Upper lobe of left lung (tissue), 6 donors: ENCODE data around the gene SPEN. TPM values are rescaled to one million over a fixed set of nuclear protein-coding genes. Genes with fewer than 3 reads are reported as not detected.
A peak's percentile ranks its signal among the peaks of the same experiment; 100 is the strongest.
"Not testable (repeated sequence)": the region's sequence is repeated elsewhere in the genome, so short reads cannot be mapped to it uniquely, and the experiment has no call there.

Experiments used
- ATAC-seq, 2 donors: fragments of 200-7000 bp; cut with Tn5 transposase; one replicate each; pipeline ENCODE4 v1.9.1; 2022; ENCODE audit warnings: mild to moderate bottlenecking in 2 of 2, moderate library complexity in 2 of 2; ENCODE audit not compliant: low FRiP score in 2 of 2
- DNase-seq, 2 donors: peaks; one replicate each; pipeline ENCODE4 v3.0.0-alpha.2; 2019 to 2020
- H3K27ac ChIP-seq, 4 donors: fragments of 200-600 bp; sonication (generic); one replicate each; pipeline ENCODE4 v1.5.1; 2016 to 2019
- H3K27me3 ChIP-seq, 4 donors: fragments of 200-600 bp; sonication (generic); one replicate each; pipeline ENCODE4 v1.5.1; 2017 to 2019
- H3K36me3 ChIP-seq, 4 donors: fragments of 200-600 bp; sonication (generic); one replicate each; pipeline ENCODE4 v1.5.1; 2016 to 2019
- H3K4me1 ChIP-seq, 4 donors: fragments of 200-600 bp; sonication (generic); one replicate each; pipeline ENCODE4 v1.5.1; 2018 to 2019
- H3K4me3 ChIP-seq, 4 donors: fragments of 200-600 bp; sonication (generic); one replicate each; pipeline ENCODE4 v1.5.1; 2017 to 2019; ENCODE audit warnings: mild to moderate bottlenecking in 2 of 4, moderate library complexity in 1 of 4
- H3K9me3 ChIP-seq, 4 donors: fragments of 200-600 bp; sonication (generic); one replicate each; pipeline ENCODE4 v1.5.1; 2018 to 2019
- CTCF ChIP-seq, 6 experiments: fragments of 450-650 bp in 4 of 6; fragments of 200-600 bp in 2 of 6; sonication (generic) in 2 of 6; IDR thresholded peaks; one replicate each; pipeline ENCODE4 v1.5.1; 2016 to 2019; ENCODE audit warnings: antibody characterized with exemption in 6 of 6
- EP300 ChIP-seq, 4 donors: sonication (generic); formaldehyde crosslinking; IDR thresholded peaks; one replicate each; pipeline ENCODE4 v1.5.1; 2017; ENCODE audit warnings: antibody characterized with exemption in 4 of 4, control low read depth in 2 of 4
- POLR2A ChIP-seq, 4 donors: fragments of 450-650 bp; IDR thresholded peaks; one replicate each; pipeline ENCODE4 v1.5.1; 2016 to 2017; ENCODE audit warnings: antibody characterized with exemption in 4 of 4, mild to moderate bottlenecking in 2 of 4
- POLR2AphosphoS5 ChIP-seq, 2 donors: sonication (generic); formaldehyde crosslinking; IDR thresholded peaks; one replicate each; pipeline ENCODE4 v1.5.1; 2017; ENCODE audit warnings: antibody characterized with exemption in 2 of 2
- WGBS, 2 donors: methylation state at CpG; one replicate each; pipeline ENCODE4 v1.1.5; 2017 to 2018; 5-methylcytosine and 5-hydroxymethylcytosine counted together
- total RNA-seq, 6 donors: library from RNA; depleted of rRNA in 4 of 6; stranded (reverse); fragments of >200 nt in 4 of 6; gene quantifications; one replicate each; pipeline versions ENCODE4 v1.1.0 to v1.2.1, GENCODE V29; 2016 to 2021
- donor health status: DM: no; HTN: no; CAD: no; lungs with moderate emphysema.
- donor health status: DM: no; HTN: yes; CAD: no; lungs with severe emphysema.

SPEN gene
- total RNA-seq, 6 donors from 2014 or later = 41.5 to 73.3 (median 51.3) TPM

DNA sequence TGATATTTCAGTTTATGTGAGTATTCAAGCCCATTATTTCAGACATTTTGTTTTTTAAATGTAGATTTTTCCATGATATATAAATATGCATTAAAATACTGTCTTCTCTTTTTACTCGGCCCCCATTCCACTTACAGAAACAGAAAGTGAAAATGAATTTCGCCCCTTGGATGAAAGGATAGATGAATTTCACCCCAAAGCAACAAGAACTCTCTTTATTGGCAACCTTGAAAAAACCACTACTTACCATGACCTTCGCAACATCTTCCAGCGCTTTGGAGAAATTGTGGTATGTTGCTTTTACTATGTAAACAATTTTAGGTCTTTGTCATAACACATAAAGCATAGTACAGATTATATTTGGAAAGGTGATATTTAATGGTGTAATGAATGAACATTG lies 68.5 kb downstream of the SPEN start:
- WGBS, 2 donors = 43 to 56% methylated on average over 4 of the region's 4 CpGs
- Histone ChIP-seq H3K9me3 (no peaks in the 10 kb centered on the region), H3K4me3 (peak overlapping the region in 1 of 4 donors; percentile 24), H3K27ac (peak overlapping the region in 3 of 4 donors; percentile 18 to 53 (median 46)), H3K27me3 (no peaks in the 10 kb centered on the region), H3K36me3 (peaks cover 13 to 87% (median 38%) of the 10 kb centered on the region in 4 donors), H3K4me1 (peaks cover 6 to 27% (median 14%) of the 10 kb centered on the region in 4 donors)
- ATAC-seq (no peak), DNase-seq (no peak)
- TF ChIP-seq POLR2A (IDR thresholded peaks at IDR 0.05) = no peak

DNA sequence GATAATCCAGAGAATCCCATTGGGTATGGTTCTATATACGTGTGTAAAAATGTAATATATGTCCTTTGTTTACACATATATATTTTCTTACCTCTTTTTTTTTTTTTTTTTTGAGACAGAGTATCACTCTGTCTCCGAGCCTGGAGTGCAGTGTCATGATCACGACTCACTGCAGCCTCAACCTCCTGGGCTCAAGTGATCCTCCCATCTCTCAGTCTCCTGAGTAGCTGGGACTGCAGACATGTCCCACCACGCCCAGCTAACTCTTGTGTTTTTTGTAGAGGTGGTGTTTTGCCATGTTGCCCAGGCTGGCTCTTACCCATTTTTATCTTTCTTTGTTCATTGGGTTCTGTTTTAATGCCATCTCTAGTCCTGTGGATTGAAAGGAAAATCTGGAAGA lies 68.9 kb downstream of the SPEN start:
- Histone ChIP-seq H3K4me1 (peaks cover 6 to 27% (median 14%) of the 10 kb centered on the region in 4 donors), H3K9me3 (no peaks in the 10 kb centered on the region), H3K36me3 (peaks cover 14 to 87% (median 38%) of the 10 kb centered on the region in 4 donors), H3K27ac (peak overlapping the region in 2 of 4 donors; percentile 46 to 53), H3K27me3 (no peaks in the 10 kb centered on the region), H3K4me3 (peak overlapping the region in 1 of 4 donors; percentile 24)
- TF ChIP-seq POLR2A (IDR thresholded peaks at IDR 0.05) = no peak
- TF ChIP-seq EP300 (IDR thresholded peaks at IDR 0.05) = no peak
- no peak for TF ChIP-seq POLR2AphosphoS5 (IDR thresholded peaks at IDR 0.05)
- no peak for TF ChIP-seq CTCF (IDR thresholded peaks at IDR 0.05)
- ATAC-seq (no peak), DNase-seq (no peak)
- 64 to 77% methylated on average over 4 of the region's 4 CpGs for WGBS, 2 donors

DNA sequence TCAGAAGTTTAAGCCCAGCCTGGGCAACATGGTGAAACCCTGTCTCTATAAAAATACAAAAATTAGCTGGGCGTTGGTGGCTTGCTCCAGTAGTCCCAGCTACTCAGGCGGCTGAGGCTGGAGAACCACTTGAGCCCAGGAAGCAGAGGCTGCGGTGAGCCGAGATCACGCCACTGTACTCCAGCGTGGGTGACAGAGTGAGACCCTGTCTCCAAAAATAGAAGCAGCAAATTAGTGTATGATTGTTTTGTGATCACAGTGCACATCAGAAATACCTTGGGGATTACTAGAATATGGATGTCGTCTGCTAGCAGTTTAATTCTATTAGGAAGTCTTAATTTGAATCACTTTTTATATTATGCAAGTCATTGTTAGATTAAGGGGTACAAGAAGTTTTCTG lies 69.4 kb downstream of the SPEN start:
- Histone ChIP-seq H3K4me3 (no peak overlapping the region), H3K36me3 (peaks cover 12 to 87% (median 37%) of the 10 kb centered on the region in 4 donors), H3K27ac (peak overlapping the region in 2 of 4 donors; percentile 22 to 40), H3K9me3 (no peaks in the 10 kb centered on the region), H3K4me1 (peaks cover 6 to 27% (median 14%) of the 10 kb centered on the region in 4 donors), H3K27me3 (no peaks in the 10 kb centered on the region)
- ATAC-seq = no peak
- 61 to 74% methylated on average over 7 of the region's 7 CpGs for WGBS, 2 donors
- peak in 1 of 2 donors; percentile 46 for DNase-seq
- TF ChIP-seq POLR2A (IDR thresholded peaks at IDR 0.05) = no peak
- TF ChIP-seq CTCF (IDR thresholded peaks at IDR 0.05) = no peak
- TF ChIP-seq POLR2AphosphoS5 (IDR thresholded peaks at IDR 0.05) = no peak
- TF ChIP-seq EP300 (IDR thresholded peaks at IDR 0.05) = no peak

GRCh38 chr1:15918962-15919715 lies 71.6 kb downstream of the SPEN start:
- TF ChIP-seq POLR2A (IDR thresholded peaks at IDR 0.05) (no peak), CTCF (IDR thresholded peaks at IDR 0.05) (no peak), POLR2AphosphoS5 (IDR thresholded peaks at IDR 0.05) (no peak), EP300 (IDR thresholded peaks at IDR 0.05) (no peak)
- Histone ChIP-seq H3K9me3 (no peaks in the 10 kb centered on the region), H3K36me3 (peaks cover 22 to 88% (median 41%) of the 10 kb centered on the region in 4 donors), H3K4me1 (peaks cover 6 to 27% (median 14%) of the 10 kb centered on the region in 4 donors), H3K27me3 (no peaks in the 10 kb centered on the region), H3K4me3 (no peak overlapping the region), H3K27ac (no peak overlapping the region)
- DNase-seq (no peak), ATAC-seq (peak in 1 of 2 donors; percentile 29)
- 85 to 89% methylated on average over 11 of the region's 11 CpGs for WGBS, 2 donors

- no peaks in the 10 kb centered on the region for H3K27me3 ChIP-seq
- no peak overlapping the region for H3K27ac ChIP-seq
- no peaks in the 10 kb centered on the region for H3K9me3 ChIP-seq
- WGBS, 2 donors = 77 to 80% methylated on average over 2 of the region's 2 CpGs
- no peak for TF ChIP-seq POLR2AphosphoS5 (IDR thresholded peaks at IDR 0.05)
- no peak for TF ChIP-seq EP300 (IDR thresholded peaks at IDR 0.05)
- TF ChIP-seq CTCF (IDR thresholded peaks at IDR 0.05) = no peak
- no peak for TF ChIP-seq POLR2A (IDR thresholded peaks at IDR 0.05)
- H3K4me3 ChIP-seq = no peak overlapping the region
- no peaks in the 10 kb centered on the region for H3K4me1 ChIP-seq
- ATAC-seq = no peak
- no peak for DNase-seq
- peaks cover 26 to 97% (median 48%) of the 10 kb centered on the region in 4 donors for H3K36me3 ChIP-seq
Observed at GRCh38 chr1:15923241-15923640, 75.7 kb downstream of the SPEN start.

- not testable (repeated sequence) for ATAC-seq, H3K27me3 ChIP-seq, H3K9me3 ChIP-seq, H3K27ac ChIP-seq, H3K4me1 ChIP-seq, H3K4me3 ChIP-seq, DNase-seq
- H3K36me3 ChIP-seq = peaks cover 28 to 97% (median 63%) of the 10 kb centered on the region in 4 donors
- WGBS, 2 donors = 76 to 88% methylated on average over 8 of the region's 8 CpGs
Observed at GRCh38 chr1:15926448-15926847, 78.9 kb downstream of the SPEN start.
